Adrenal gland (tissue), 12 donors: ENCODE results near the gene RBKS. TPM values are rescaled to one million over a fixed set of nuclear protein-coding genes. Genes with fewer than 3 reads are reported as not detected.

Experiments used
- DNase-seq, 7 donors: peaks; one replicate each; pipeline ENCODE4 v3.0.0-alpha.2; 2019 to 2020
- H3K27ac ChIP-seq, 5 donors: fragments of 200-600 bp; sonication (generic) in 4 of 5; 1 replicate in 3 of 5; 2 replicates in 2 of 5; pipeline versions ENCODE4 v1.5.1 to v1.8.0; 2016 to 2020; ENCODE audit warnings: mild to moderate bottlenecking in 1 of 5
- H3K27me3 ChIP-seq: fragments of 200-600 bp; 2 replicates; pipeline ENCODE4 v1.8.0; 2021
- H3K36me3 ChIP-seq, 2 donors: fragments of 200-600 bp; replicated peaks in 1 of 2; 1 replicate in 1 of 2; 2 replicates in 1 of 2; pipeline versions ENCODE4 v1.5.1 to v1.8.0; 2018 to 2022
- H3K4me1 ChIP-seq, 2 donors: fragments of 200-600 bp; replicated peaks in 1 of 2; 1 replicate in 1 of 2; 2 replicates in 1 of 2; pipeline versions ENCODE4 v1.5.1 to v1.8.0; 2018 to 2021
- H3K4me3 ChIP-seq, 4 donors: fragments of 200-600 bp; sonication (generic) in 3 of 4; one replicate each; pipeline ENCODE4 v1.5.1; 2016 to 2018
- H3K9me3 ChIP-seq, 3 donors: fragments of 200-600 bp; sonication (generic) in 1 of 3; replicated peaks in 1 of 3; 1 replicate in 2 of 3; 2 replicates in 1 of 3; pipeline versions ENCODE4 v1.5.1 to v1.8.0; 2016 to 2021
- CTCF ChIP-seq, 6 experiments: fragments of 450-650 bp in 4 of 6; fragments of 200-600 bp in 2 of 6; sonication (generic) in 1 of 6; IDR thresholded peaks; 1 replicate in 5 of 6; 2 replicates in 1 of 6; pipeline versions ENCODE4 v1.5.1 to v1.8.0; 2016 to 2021; ENCODE audit warnings: antibody characterized with exemption in 6 of 6, mild to moderate bottlenecking in 2 of 6, moderate library complexity in 1 of 6
- POLR2A ChIP-seq, 2 donors: fragments of 450-650 bp; IDR thresholded peaks; one replicate each; pipeline ENCODE4 v1.6.1; 2017; ENCODE audit warnings: antibody characterized with exemption in 2 of 2, mild to moderate bottlenecking in 2 of 2, moderate library complexity in 1 of 2
- WGBS, 4 donors: extraction: QIAGEN DNeasy Blood & Tissue Kit in 2 of 4; methylation state at CpG; one replicate each; pipeline versions ENCODE4 v1.1.5 to v1.1.7; 2013 to 2017; 5-methylcytosine and 5-hydroxymethylcytosine counted together
- intact Hi-C, 2 donors: fragments of 100-400 bp; cut with DNase I; formaldehyde crosslinking; loops; one replicate each; pipeline versions ENCODE4 v1.14.1 to v1.15.0; 2022 to 2023
- polyA plus RNA-seq, 3 donors: library from polyadenylated mRNA; stranded (reverse); fragments of 200-250 nt in 2 of 3; fragments of 350-450 nt in 1 of 3; fragmentation: Illumina TruSeq in 1 of 3; extraction: RNeasy Lipid Tissue Mini Kit (QIAGEN cat#74804) in 1 of 3; gene quantifications; one replicate each; pipeline ENCODE4 v1.2.3, GENCODE V29; 2013 to 2014
- total RNA-seq, 9 donors: library from RNA; depleted of rRNA in 4 of 9; stranded (reverse); fragments of >200 nt in 4 of 9; fragments of 120-200 nt in 1 of 9; fragmentation: NEBNext Ultra II Directional in 1 of 9; extraction: Animal tissue kit (Norgen Biotek cat#: 25700) in 1 of 9; gene quantifications; one replicate each; pipeline versions ENCODE4 v1.1.0 to v1.2.4, GENCODE V29; 2013 to 2023
- donor health status: healthy with polysubstance abuse.
- donor health status: Bipolar disorder and iron deficiency.
- donor health status: DM: yes; HTN: yes; CAD: no.
- donor health status: DM: no; HTN: no; CAD: no.
- donor health status: DM: no; HTN: no; CAD: no.
- donor health status: DM: yes; HTN: yes; CAD: no.

The RBKS gene
- total and polyA plus RNA-seq, 12 donors, result 9.1 to 54.4 (median 20.3) TPM

DNA sequence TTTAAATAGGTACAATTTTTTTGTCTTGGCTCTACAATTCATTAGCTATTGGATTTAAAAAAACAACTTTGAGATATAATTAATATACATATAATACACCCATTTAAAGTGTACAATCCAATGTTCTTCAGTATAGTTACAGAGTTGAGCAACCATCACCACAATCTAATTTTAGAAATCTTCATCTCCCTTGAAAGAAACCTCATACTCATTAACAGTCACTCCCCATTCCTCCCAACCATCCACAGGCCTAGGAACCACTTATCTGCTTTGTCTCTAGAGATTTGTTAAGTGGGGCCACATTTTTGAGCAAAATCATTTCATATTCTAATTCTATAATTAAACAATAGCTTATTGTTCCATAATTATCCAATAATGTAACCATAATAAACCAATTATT is 86.0 kb downstream of the RBKS start:
- TF ChIP-seq CTCF (IDR thresholded peaks at IDR 0.05) (no peak), POLR2A (IDR thresholded peaks at IDR 0.05) (no peak)
- intact Hi-C loops, result no loop called here
- H3K4me1 ChIP-seq, result peaks cover 0 to 2% of the 10 kb centered on the region in 2 donors
- H3K27me3 ChIP-seq, result no peaks in the 10 kb centered on the region
- no peak overlapping the region for H3K27ac ChIP-seq
- H3K9me3 ChIP-seq, result no peaks in the 10 kb centered on the region
- H3K4me3 ChIP-seq, result no peak overlapping the region
- no peak for DNase-seq
- H3K36me3 ChIP-seq, result no peaks in the 10 kb centered on the region

GRCh38 chr2:27803046-27803445 is 87.1 kb downstream of the RBKS start:
- no peaks in the 10 kb centered on the region for H3K36me3 ChIP-seq
- DNase-seq, result no peak
- no peaks in the 10 kb centered on the region for H3K27me3 ChIP-seq
- TF ChIP-seq POLR2A (IDR thresholded peaks at IDR 0.05) (no peak), CTCF (IDR thresholded peaks at IDR 0.05) (no peak)
- no peak overlapping the region for H3K27ac ChIP-seq
- H3K4me3 ChIP-seq, result no peak overlapping the region
- H3K4me1 ChIP-seq, result no peaks in the 10 kb centered on the region
- no peaks in the 10 kb centered on the region for H3K9me3 ChIP-seq
- intact Hi-C loops, result no loop called here
- 87 to 90% (median 88%) methylated on average over 2 of the region's 2 CpGs for WGBS, 4 donors

DNA sequence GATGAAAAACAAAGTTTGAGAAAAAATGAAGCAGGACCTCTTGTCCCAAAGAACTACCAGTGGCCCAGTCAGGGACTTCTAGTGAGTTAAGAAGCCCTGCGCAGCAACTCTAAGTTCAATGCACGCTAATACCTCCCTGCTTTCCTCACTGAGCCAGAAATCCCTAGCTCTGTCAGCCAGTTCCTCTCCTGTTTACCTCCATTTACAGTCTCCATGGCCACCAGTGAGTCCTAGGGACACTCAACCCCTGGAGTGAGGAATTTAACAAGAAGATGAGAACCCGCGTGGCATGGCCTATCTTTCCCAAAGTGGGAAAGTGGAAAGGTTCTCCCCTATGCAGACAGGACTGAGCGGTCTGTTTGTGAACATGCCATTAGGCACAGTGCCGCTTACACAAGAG is 87.6 kb downstream of the RBKS start:
- Histone ChIP-seq H3K4me3 (no peak overlapping the region), H3K9me3 (no peaks in the 10 kb centered on the region), H3K4me1 (peaks cover 0 to 1% of the 10 kb centered on the region in 2 donors), H3K27me3 (no peaks in the 10 kb centered on the region), H3K36me3 (no peaks in the 10 kb centered on the region), H3K27ac (no peak overlapping the region)
- WGBS, 4 donors, result 94 to 98% (median 96%) methylated on average over 6 of the region's 6 CpGs
- intact Hi-C loops, result no loop called here
- no peak for TF ChIP-seq POLR2A (IDR thresholded peaks at IDR 0.05)
- TF ChIP-seq CTCF (IDR thresholded peaks at IDR 0.05), result no peak
- DNase-seq, result no peak

DNA sequence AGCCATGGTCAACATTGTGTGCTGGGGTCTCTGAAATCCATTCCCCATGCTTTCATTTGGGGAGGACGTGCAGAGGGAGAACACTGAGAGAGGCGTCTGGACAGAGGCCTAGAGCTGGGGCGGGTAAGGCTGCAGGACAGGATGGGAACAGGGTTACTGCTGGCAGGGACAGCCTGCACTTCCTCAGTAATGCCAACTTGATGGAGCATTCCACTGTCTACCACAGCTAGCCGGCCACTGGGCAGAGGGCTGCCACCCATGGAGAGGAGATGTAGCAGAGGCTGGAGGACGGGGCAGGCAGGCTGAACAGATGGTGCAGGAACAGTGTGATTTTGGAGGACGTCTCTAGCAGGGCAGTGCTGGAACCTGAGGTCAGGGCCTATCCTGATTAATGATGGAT is 89.3 kb downstream of the RBKS start:
- no peak for TF ChIP-seq POLR2A (IDR thresholded peaks at IDR 0.05)
- no peak for TF ChIP-seq CTCF (IDR thresholded peaks at IDR 0.05)
- intact Hi-C loops, result no loop called here
- 79 to 86% (median 83%) methylated on average over 4 to 6 of the region's 6 CpGs for WGBS, 4 donors
- Histone ChIP-seq H3K9me3 (no peaks in the 10 kb centered on the region), H3K4me1 (peaks cover 8 to 18% of the 10 kb centered on the region in 2 donors), H3K4me3 (no peak overlapping the region), H3K27me3 (no peaks in the 10 kb centered on the region), H3K36me3 (no peaks in the 10 kb centered on the region), H3K27ac (no peak overlapping the region)
- DNase-seq, result no peak
